Measurements from ENCODE around the gene SOX13. TPM values are rescaled to one million over a fixed set of nuclear protein-coding genes. Genes with fewer than 3 reads are reported as not detected.
"Not testable (repeated sequence)": the region's sequence is repeated elsewhere in the genome, so short reads cannot be mapped to it uniquely, and the experiment has no call there.

The SOX13 gene
- polyA plus RNA-seq: 10 to 100 TPM; 11.2 to 32.3 (median 18.6) TPM

GRCh38 chr1:204072931-204073836 lies at the start of gene SOX13:
SOX13 (plus strand) TSS chr1:204073115; CDS start chr1:204112916, 39,801 bp downstream.
- no peak within 1 kb of the TSS for H3K27ac ChIP-seq (ENCODE audit: low read depth, low read length)
- 1 to 2% (median 1%) methylated on average over 55 to 89 of the region's 89 CpGs for WGBS, 3 donors

- no peak overlapping the region for H3K27ac ChIP-seq (ENCODE audit: low read depth, low read length)
- 62 to 65% (median 65%) methylated on average over 17 of the region's 17 CpGs for WGBS, 3 donors
These were observed 46.8 kb upstream of the SOX13 start for GRCh38 chr1:204025917-204026707.

- H3K27ac ChIP-seq (ENCODE audit: low read depth, low read length): no peak overlapping the region
- 86 to 92% (median 88%) methylated on average over 3 of the region's 3 CpGs for WGBS, 3 donors
These were observed 45.5 kb upstream of the SOX13 start for GRCh38 chr1:204027446-204027845.

GRCh38 chr1:204029016-204029415 lies 43.9 kb upstream of the SOX13 start:
- H3K27ac ChIP-seq (ENCODE audit: low read depth, low read length): no peak overlapping the region

GRCh38 chr1:204031098-204031710 lies 41.7 kb upstream of the SOX13 start:
- WGBS, 3 donors: 58 to 71% (median 59%) methylated on average over 11 of the region's 11 CpGs
- H3K27ac ChIP-seq (ENCODE audit: low read depth, low read length): no peak overlapping the region

More at GRCh38 chr1:204029016-204029415, 43.9 kb upstream of the SOX13 start:
- WGBS, 3 donors: 89 to 93% (median 91%) methylated on average over 11 of the region's 11 CpGs

- whole genome bisulfite sequencing, 3 donors: 64 to 73% (median 66%) methylated on average over 4 of the region's 4 CpGs
- H3K27ac ChIP-seq (ENCODE audit: low read depth, low read length): no peak overlapping the region
These were observed 40.2 kb upstream of the SOX13 start for GRCh38 chr1:204032642-204033235.

GRCh38 chr1:204033306-204033705 lies 39.6 kb upstream of the SOX13 start:
- WGBS, 3 donors: 62 to 72% (median 66%) methylated on average over 1 of the region's 1 CpG
- no peak overlapping the region for H3K27ac ChIP-seq (ENCODE audit: low read depth, low read length)

GRCh38 chr1:204036882-204037655 lies 35.8 kb upstream of the SOX13 start:
- WGBS, 3 donors: 68 to 71% (median 69%) methylated on average over 14 of the region's 14 CpGs
- H3K27ac ChIP-seq (ENCODE audit: low read depth, low read length): no peak overlapping the region

GRCh38 chr1:204041232-204041767 lies 31.6 kb upstream of the SOX13 start:
- peak overlapping the region; percentile 55 for H3K27ac ChIP-seq (ENCODE audit: low read depth, low read length)

GRCh38 chr1:204041803-204042505 lies 31.0 kb upstream of the SOX13 start:
- WGBS, 3 donors: 65 to 74% (median 72%) methylated on average over 10 of the region's 10 CpGs
- peak overlapping the region; percentile 55 for H3K27ac ChIP-seq (ENCODE audit: low read depth, low read length)

More at GRCh38 chr1:204041232-204041767, 31.6 kb upstream of the SOX13 start:
- 47 to 57% (median 48%) methylated on average over 10 of the region's 10 CpGs for WGBS, 3 donors

GRCh38 chr1:204042516-204042915 lies 30.4 kb upstream of the SOX13 start:
- no peak overlapping the region for H3K27ac ChIP-seq (ENCODE audit: low read depth, low read length)
- 82 to 86% (median 85%) methylated on average over 2 of the region's 2 CpGs for WGBS, 3 donors

- WGBS, 3 donors: 78 to 92% (median 82%) methylated on average over 8 of the region's 8 CpGs
- H3K27ac ChIP-seq (ENCODE audit: low read depth, low read length): no peak overlapping the region
These were observed 29.2 kb upstream of the SOX13 start for GRCh38 chr1:204043680-204044079.

GRCh38 chr1:204044448-204044847 lies 28.5 kb upstream of the SOX13 start:
- WGBS, 3 donors: 54 to 69% (median 66%) methylated on average over 1 of the region's 1 CpG

GRCh38 chr1:204045430-204045829 lies 27.5 kb upstream of the SOX13 start:
- H3K27ac ChIP-seq (ENCODE audit: low read depth, low read length): no peak overlapping the region
- WGBS, 3 donors: 56 to 69% (median 56%) methylated on average over 8 of the region's 8 CpGs

More at GRCh38 chr1:204044448-204044847, 28.5 kb upstream of the SOX13 start:
- H3K27ac ChIP-seq (ENCODE audit: low read depth, low read length): no peak overlapping the region

- no peak overlapping the region for H3K27ac ChIP-seq (ENCODE audit: low read depth, low read length)
- WGBS, 3 donors: 92 to 95% (median 93%) methylated on average over 5 of the region's 5 CpGs
These were observed 26.6 kb upstream of the SOX13 start for GRCh38 chr1:204046346-204046745.

- not testable (repeated sequence) for H3K27ac ChIP-seq (ENCODE audit: low read depth, low read length)
- 83 to 98% (median 95%) methylated on average over 3 of the region's 3 CpGs for WGBS, 3 donors
These were observed 24.1 kb upstream of the SOX13 start for GRCh38 chr1:204048796-204049195.

- WGBS, 3 donors: 80 to 89% (median 88%) methylated on average over 5 of the region's 5 CpGs
- no peak overlapping the region for H3K27ac ChIP-seq (ENCODE audit: low read depth, low read length)
These were observed 21.7 kb upstream of the SOX13 start for GRCh38 chr1:204051258-204051657.
